Neural cell (in vitro differentiated cells): Measurements from ENCODE around the gene RGR. TPM values are rescaled to one million over a fixed set of nuclear protein-coding genes. Genes with fewer than 3 reads are reported as not detected.

Source experiments
- H2AFZ ChIP-seq: fragments of 200-600, 300-800 bp; sonication (generic), shearing (Covaris generic); 2 replicates; pipeline ENCODE4 v1.6.0; 2014; ENCODE audit warnings: low read depth, mild to moderate bottlenecking, antibody characterized with exemption, low read length, moderate library complexity
- H3F3A ChIP-seq: fragments of 200-600 bp; shearing (Covaris generic); 2 replicates; pipeline ENCODE4 v1.6.1; 2016; ENCODE audit warnings: mild to moderate bottlenecking, moderate library complexity, mixed read lengths, antibody characterized with exemption, low read length; ENCODE audit not compliant: insufficient read depth, poor library complexity, severe bottlenecking
- H3K27ac ChIP-seq: fragments of 200-600, 300-800 bp; sonication (generic), shearing (Covaris generic); 2 replicates; pipeline ENCODE4 v1.5.1; 2014; ENCODE audit warnings: mild to moderate bottlenecking, low read length, moderate library complexity
- H3K27me3 ChIP-seq: fragments of 300-800, 200-600 bp; sonication (generic), shearing (Covaris generic); 2 replicates; pipeline ENCODE4 v1.6.0; 2014; ENCODE audit warnings: mild to moderate bottlenecking, low read depth, low read length, moderate library complexity; ENCODE audit not compliant: insufficient read depth
- H3K36me3 ChIP-seq: fragments of 300-800, 200-600 bp; sonication (generic), shearing (Covaris generic); 2 replicates; pipeline ENCODE4 v1.5.1; 2014; ENCODE audit warnings: mild to moderate bottlenecking, antibody characterized with exemption, low read length, moderate library complexity; ENCODE audit not compliant: insufficient read depth
- H3K4me2 ChIP-seq: fragments of 300-800, 200-600 bp; sonication (generic), shearing (Covaris generic); 2 replicates; pipeline ENCODE4 v1.6.0; 2014; ENCODE audit warnings: mild to moderate bottlenecking, low read length
- H3K4me3 ChIP-seq: fragments of 300-800, 200-600 bp; sonication (generic), shearing (Covaris generic); 2 replicates; pipeline ENCODE4 v1.5.1; 2014; ENCODE audit warnings: mild to moderate bottlenecking, low read length, moderate library complexity
- H3K79me2 ChIP-seq: fragments of 200-600 bp; shearing (Covaris generic); replicated peaks from 2 replicates; pipeline ENCODE4 v1.6.0; 2014; ENCODE audit warnings: mild to moderate bottlenecking, low read length, moderate library complexity; ENCODE audit not compliant: insufficient read depth
- H3K9ac ChIP-seq: fragments of 300-800, 200-600 bp; sonication (generic), shearing (Covaris generic); 2 replicates; pipeline ENCODE4 v1.6.1; 2016; ENCODE audit warnings: mild to moderate bottlenecking, low read length, mixed read lengths
- H3K9me2 ChIP-seq: fragments of 200-600 bp; shearing (Covaris generic); 2 replicates; pipeline ENCODE4 v1.6.1; 2016; ENCODE audit warnings: mild to moderate bottlenecking, low read length, mixed read lengths; ENCODE audit not compliant: insufficient read depth
- H3K9me3 ChIP-seq: fragments of 200-600, 300-800 bp; sonication (generic), shearing (Covaris generic); 2 replicates; pipeline ENCODE4 v1.6.1; 2016; ENCODE audit warnings: mild to moderate bottlenecking, mixed run types, low read length, moderate library complexity, mixed read lengths
- H4K20me1 ChIP-seq: fragments of 200-600 bp; shearing (Covaris generic); 2 replicates; pipeline ENCODE4 v1.6.1; 2016; ENCODE audit warnings: mild to moderate bottlenecking, mixed run types; ENCODE audit not compliant: insufficient read depth
- EP300 ChIP-seq: fragments of 450-650 bp; conservative IDR thresholded peaks from 2 replicates; pipeline ENCODE4 v1.6.1; 2014; ENCODE audit warnings: antibody characterized with exemption, mild to moderate bottlenecking, moderate library complexity; ENCODE audit not compliant: poor library complexity, severe bottlenecking
- EZH2 ChIP-seq: fragments of 200-600, 300-800 bp; shearing (Covaris generic), sonication (generic); IDR thresholded peaks from 2 replicates; pipeline ENCODE4 v1.6.1; 2014; ENCODE audit warnings: antibody characterized with exemption, low read length, borderline replicate concordance, mild to moderate bottlenecking; ENCODE audit not compliant: insufficient read depth, poor library complexity, severe bottlenecking
- MXI1 ChIP-seq: fragments of 450-650 bp; conservative IDR thresholded peaks from 2 replicates; pipeline ENCODE4 v1.6.1; 2014; ENCODE audit warnings: antibody characterized with exemption, mild to moderate bottlenecking; ENCODE audit not compliant: poor library complexity, severe bottlenecking
- POLR2AphosphoS5 ChIP-seq: IDR thresholded peaks from 2 replicates; pipeline ENCODE4 v1.6.1; 2012
- RAD21 ChIP-seq: fragments of 450-650 bp; conservative IDR thresholded peaks from 2 replicates; pipeline ENCODE4 v1.6.1; 2014; ENCODE audit warnings: antibody characterized with exemption, mild to moderate bottlenecking, moderate library complexity
- SMC3 ChIP-seq: fragments of 450-650 bp; conservative IDR thresholded peaks from 2 replicates; pipeline ENCODE4 v1.6.1; 2014; ENCODE audit warnings: antibody characterized with exemption, mild to moderate bottlenecking, moderate library complexity; ENCODE audit not compliant: poor library complexity
- TAF1 ChIP-seq: IDR thresholded peaks from 2 replicates; pipeline ENCODE4 v1.6.1; 2012; ENCODE audit warnings: low read depth
- polyA plus RNA-seq: library from polyadenylated mRNA; depleted of rRNA; stranded (reverse); fragments of >200 nt; gene quantifications from 2 replicates; pipeline ENCODE4 v1.2.3, GENCODE V29; 2014
- TF ChIP-seq, protein P1 (sequence below): fragments of 450-650 bp; IDR thresholded peaks from 2 replicates; pipeline ENCODE4 v1.5.1; 2014; ENCODE audit warnings: antibody characterized with exemption, mild to moderate bottlenecking, moderate library complexity; ENCODE audit not compliant: poor library complexity, severe bottlenecking
- TF ChIP-seq, protein P2 (sequence below): IDR thresholded peaks from 2 replicates; pipeline ENCODE4 v1.6.1; 2012; ENCODE audit warnings: borderline replicate concordance

The RGR gene
- polyA plus RNA-seq, 1 donor from 2014 or later, result not detected

DNA sequence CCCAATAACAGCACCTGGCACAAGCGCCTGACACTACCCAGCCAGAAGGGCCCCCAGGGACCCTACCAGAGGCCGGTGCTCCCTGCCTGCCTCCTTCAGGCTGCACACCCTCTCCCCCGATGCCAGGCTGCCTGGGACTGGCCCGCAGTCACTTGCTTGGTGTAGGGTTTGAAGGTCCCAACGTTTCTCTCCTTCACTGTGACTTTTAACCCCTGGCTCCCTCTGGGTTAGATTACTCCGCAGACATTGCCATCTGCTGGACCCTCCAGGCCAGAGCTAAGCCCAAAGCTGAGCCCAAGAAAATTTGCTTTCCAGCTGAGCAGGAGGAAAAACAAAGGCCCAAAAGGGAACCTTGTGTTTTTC is 43.6 kb upstream of the RGR start:
- Histone ChIP-seq H3K27me3 (no peaks in the 10 kb centered on the region), H3K4me2 (no peak overlapping the region), H4K20me1 (no peaks in the 10 kb centered on the region), H3K9me3 (no peaks in the 10 kb centered on the region), H3K79me2 (no peaks in the 10 kb centered on the region), H3K9ac (no peak overlapping the region), H2AFZ (no peak overlapping the region), H3K27ac (no peak overlapping the region), H3K9me2 (no peaks in the 10 kb centered on the region), H3K4me3 (no peak overlapping the region), H3F3A (no peaks in the 10 kb centered on the region), H3K36me3 (no peaks in the 10 kb centered on the region)
- TF ChIP-seq POLR2AphosphoS5 (no peak), RAD21 (no peak), TAF1 (no peak), SMC3 (no peak), MXI1 (no peak), EZH2 (no peak), EP300 (no peak)
- TF ChIP-seq, protein P1, sequence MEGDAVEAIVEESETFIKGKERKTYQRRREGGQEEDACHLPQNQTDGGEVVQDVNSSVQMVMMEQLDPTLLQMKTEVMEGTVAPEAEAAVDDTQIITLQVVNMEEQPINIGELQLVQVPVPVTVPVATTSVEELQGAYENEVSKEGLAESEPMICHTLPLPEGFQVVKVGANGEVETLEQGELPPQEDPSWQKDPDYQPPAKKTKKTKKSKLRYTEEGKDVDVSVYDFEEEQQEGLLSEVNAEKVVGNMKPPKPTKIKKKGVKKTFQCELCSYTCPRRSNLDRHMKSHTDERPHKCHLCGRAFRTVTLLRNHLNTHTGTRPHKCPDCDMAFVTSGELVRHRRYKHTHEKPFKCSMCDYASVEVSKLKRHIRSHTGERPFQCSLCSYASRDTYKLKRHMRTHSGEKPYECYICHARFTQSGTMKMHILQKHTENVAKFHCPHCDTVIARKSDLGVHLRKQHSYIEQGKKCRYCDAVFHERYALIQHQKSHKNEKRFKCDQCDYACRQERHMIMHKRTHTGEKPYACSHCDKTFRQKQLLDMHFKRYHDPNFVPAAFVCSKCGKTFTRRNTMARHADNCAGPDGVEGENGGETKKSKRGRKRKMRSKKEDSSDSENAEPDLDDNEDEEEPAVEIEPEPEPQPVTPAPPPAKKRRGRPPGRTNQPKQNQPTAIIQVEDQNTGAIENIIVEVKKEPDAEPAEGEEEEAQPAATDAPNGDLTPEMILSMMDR, result no peak
- TF ChIP-seq, protein P2, sequence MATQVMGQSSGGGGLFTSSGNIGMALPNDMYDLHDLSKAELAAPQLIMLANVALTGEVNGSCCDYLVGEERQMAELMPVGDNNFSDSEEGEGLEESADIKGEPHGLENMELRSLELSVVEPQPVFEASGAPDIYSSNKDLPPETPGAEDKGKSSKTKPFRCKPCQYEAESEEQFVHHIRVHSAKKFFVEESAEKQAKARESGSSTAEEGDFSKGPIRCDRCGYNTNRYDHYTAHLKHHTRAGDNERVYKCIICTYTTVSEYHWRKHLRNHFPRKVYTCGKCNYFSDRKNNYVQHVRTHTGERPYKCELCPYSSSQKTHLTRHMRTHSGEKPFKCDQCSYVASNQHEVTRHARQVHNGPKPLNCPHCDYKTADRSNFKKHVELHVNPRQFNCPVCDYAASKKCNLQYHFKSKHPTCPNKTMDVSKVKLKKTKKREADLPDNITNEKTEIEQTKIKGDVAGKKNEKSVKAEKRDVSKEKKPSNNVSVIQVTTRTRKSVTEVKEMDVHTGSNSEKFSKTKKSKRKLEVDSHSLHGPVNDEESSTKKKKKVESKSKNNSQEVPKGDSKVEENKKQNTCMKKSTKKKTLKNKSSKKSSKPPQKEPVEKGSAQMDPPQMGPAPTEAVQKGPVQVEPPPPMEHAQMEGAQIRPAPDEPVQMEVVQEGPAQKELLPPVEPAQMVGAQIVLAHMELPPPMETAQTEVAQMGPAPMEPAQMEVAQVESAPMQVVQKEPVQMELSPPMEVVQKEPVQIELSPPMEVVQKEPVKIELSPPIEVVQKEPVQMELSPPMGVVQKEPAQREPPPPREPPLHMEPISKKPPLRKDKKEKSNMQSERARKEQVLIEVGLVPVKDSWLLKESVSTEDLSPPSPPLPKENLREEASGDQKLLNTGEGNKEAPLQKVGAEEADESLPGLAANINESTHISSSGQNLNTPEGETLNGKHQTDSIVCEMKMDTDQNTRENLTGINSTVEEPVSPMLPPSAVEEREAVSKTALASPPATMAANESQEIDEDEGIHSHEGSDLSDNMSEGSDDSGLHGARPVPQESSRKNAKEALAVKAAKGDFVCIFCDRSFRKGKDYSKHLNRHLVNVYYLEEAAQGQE, result no peak

DNA sequence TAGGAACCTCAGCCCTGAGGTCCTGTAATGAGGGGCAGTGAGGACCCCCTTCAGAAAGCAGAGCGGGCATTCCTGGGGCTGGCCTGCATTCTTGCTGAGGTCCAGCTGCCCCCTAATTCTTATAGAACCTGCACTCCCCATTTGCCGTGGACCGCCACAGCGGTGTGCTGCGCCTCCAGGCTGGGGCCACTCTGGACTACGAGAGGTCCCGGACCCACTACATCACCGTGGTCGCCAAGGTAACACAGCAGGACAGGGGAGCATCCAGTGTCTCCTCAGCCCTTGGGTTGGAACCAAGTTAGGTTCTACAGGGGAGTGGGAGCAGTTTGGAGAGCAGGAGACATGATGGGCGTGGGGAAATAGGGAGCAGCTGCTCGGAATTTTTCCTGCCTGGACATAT is 43.2 kb upstream of the RGR start:
- TF ChIP-seq EP300, result no peak
- no peak for TF ChIP-seq EZH2
- no peak for TF ChIP-seq RAD21
- TF ChIP-seq MXI1, result no peak
- no peak for TF ChIP-seq POLR2AphosphoS5
- TF ChIP-seq, protein P1, result no peak
- no peak for TF ChIP-seq SMC3
- TF ChIP-seq, protein P2, result no peak
- TF ChIP-seq TAF1, result no peak
- Histone ChIP-seq H3K27me3 (no peaks in the 10 kb centered on the region), H2AFZ (no peak overlapping the region)

More for the DNA sequence above, 43.2 kb upstream of the RGR start:
- Histone ChIP-seq H3K4me3 (no peak overlapping the region), H4K20me1 (no peaks in the 10 kb centered on the region), H3K27ac (no peak overlapping the region), H3K9me2 (no peaks in the 10 kb centered on the region), H3F3A (no peaks in the 10 kb centered on the region), H3K9me3 (no peaks in the 10 kb centered on the region), H3K4me2 (no peak overlapping the region), H3K9ac (no peak overlapping the region), H3K79me2 (no peaks in the 10 kb centered on the region), H3K36me3 (no peaks in the 10 kb centered on the region)
